Mucosa of gallbladder (tissue), 1 donor: ENCODE data around the gene NFATC1. TPM values are rescaled to one million over a fixed set of nuclear protein-coding genes. Genes with fewer than 3 reads are reported as not detected.

Source experiments
- DNase-seq: peaks from one replicate; pipeline ENCODE4 v3.0.0-alpha.2; 2020; ENCODE audit warnings: low spot score
- total RNA-seq: library from RNA; stranded (reverse); gene quantifications from one replicate; pipeline ENCODE4 v1.2.1, GENCODE V29; 2021
- donor health status: DM: no; HTN: no; CAD: no.

The NFATC1 gene
- 7.4 TPM for total RNA-seq

DNA sequence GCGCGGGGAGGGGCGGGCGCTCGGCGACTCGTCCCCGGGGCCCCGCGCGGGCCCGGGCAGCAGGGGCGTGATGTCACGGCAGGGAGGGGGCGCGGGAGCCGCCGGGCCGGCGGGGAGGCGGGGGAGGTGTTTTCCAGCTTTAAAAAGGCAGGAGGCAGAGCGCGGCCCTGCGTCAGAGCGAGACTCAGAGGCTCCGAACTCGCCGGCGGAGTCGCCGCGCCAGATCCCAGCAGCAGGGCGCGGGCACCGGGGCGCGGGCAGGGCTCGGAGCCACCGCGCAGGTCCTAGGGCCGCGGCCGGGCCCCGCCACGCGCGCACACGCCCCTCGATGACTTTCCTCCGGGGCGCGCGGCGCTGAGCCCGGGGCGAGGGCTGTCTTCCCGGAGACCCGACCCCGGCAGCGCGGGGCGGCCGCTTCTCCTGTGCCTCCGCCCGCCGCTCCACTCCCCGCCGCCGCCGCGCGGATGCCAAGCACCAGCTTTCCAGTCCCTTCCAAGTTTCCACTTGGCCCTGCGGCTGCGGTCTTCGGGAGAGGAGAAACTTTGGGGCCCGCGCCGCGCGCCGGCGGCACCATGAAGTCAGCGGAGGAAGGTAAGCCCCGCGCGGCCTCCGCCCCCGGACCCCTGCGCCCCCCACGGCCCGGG is at the start of gene NFATC1:
NFATC1 (plus strand) TSS at position 170 of the 644 bp plus-strand sequence; CDS start at position 465, 295 bp downstream.
- DNase-seq: peak; percentile 55

DNA sequence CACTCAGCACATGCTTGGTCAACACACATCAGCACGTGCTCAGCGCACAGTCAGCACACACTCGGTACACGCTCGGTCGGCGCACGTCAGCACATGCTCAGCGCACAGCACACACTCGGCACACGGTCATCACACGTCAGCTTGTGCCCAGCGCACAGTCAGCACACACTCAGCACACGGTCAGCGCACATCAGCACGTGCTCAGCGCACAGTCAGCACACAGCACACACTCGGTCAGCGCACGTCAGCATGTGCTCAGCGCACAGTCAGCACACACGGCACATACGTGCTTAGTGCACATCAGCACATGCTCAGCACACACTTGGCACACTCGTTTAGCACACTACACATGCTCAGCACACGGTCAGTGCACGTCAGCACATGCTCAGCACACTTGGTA is 49.7 kb upstream of the NFATC1 start:
- DNase-seq: no peak

DNA sequence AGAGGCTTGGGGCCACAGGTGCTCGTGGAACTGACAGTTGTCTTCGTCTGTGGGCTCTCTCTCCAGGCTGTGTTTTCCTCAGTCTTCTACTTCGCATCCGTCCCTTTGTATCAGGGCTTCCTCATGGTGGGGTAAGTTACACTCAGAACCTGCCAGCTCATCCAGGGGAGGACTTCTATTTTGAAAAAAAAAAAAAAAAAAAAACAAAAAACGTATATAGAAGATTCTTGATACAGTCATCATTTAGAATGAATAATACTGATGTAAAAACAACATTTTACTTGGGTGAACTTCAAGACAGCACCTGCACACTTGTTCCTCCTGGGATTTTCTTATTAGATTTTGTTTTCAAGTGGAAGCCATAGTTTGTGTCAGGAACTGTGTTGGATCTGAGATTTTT is 47.7 kb upstream of the NFATC1 start:
- DNase-seq: no peak

DNA sequence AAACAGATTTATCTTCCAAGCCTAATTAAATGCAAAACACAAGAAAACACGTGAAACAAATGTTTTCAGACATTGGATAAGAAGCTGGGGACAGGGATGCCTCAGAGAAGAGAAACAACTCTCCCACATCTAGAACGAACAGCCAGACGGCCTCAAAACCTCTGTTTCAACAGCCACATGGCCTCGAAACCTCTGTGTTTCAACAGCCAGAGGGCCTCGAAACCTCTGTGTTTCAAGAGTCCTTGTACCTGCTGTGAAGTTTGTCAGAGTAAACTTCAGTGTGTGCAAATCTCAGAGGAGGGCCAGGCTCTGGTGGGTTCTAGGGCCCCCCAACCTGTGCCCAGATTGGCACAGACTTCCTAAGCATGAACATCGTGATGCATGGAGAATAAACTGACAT is 43.3 kb upstream of the NFATC1 start:
- no peak for DNase-seq

DNA sequence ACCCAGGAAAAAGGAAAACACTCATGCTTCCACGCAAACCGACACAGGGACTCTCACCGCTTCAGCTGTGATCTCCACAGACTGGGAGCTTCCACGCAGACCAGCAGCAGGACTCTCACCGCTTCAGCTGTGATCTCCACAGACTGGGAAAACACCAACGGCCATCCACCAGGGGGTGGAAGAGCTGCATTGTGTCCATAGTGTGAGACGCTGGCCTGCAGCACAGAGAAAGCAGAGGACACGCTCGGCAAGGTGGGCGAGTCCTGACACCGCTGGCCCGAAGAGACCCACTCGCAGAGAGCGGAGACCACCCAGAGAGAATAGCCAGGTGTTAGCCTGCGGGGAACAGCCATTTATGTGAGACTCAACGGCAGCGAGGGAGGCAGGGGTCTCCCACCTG is 42.5 kb upstream of the NFATC1 start:
- no peak for DNase-seq

DNA sequence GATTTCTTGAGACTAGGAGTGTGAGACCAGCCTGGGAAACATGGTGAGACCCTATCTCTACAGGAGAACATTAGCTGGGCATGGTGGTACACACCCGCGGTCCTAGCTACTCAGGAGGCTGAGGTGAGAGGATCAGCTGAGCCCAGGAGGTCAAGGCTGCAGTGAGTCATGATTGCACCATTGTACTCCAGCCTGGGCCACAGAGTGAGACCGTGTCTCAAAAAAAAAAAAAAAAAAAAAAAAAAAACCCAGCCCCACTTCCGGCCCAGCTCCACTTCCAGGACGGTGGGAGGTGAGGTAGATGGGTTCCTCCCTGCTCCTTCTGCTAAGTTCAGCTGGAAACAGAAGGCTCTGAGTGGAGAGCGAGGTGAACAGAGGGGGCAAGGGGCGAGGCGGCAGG is 41.4 kb upstream of the NFATC1 start:
- DNase-seq: no peak

DNA sequence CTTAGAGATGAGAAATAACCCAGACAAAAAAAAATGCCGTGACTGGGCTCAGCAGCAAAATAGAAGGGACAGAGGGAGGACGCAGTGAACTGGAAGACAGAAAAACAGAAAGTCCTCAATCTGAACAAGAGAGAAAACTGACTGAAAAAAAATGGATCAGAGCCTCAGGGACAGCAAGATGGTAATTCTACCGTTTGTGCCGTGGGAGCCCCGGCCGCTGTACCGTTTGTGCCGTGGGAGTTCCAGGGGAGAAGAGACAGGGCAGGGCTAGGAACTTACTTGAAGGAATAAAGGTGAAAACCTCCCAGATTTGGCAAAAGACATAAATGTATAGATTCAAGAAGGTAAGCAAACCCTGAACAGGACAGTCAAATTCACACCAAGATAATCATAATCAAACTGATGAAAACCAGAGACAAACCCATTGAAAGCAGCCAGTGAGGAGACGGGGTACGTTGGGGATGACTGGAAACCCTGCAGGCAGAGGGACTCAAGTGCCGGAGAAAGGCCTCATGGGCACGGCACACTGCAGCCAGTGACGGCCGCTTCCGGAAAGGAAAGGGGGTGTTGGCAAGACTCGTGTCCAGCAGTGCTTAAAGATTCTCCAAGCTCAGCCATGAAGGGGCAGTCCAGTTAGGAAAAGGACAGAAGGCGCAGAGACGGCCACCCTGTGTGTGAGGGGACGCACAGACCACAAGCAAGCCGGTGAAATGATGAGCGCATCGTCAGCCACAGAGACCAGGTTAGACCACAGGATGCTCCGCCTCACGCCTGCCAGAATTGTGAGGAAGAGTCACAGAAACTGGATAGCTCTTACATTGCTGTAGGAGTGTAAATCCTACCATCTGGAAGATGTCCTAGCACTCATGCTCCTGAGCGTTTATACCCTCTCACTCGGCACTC is 40.0 kb upstream of the NFATC1 start:
- DNase-seq: no peak

DNA sequence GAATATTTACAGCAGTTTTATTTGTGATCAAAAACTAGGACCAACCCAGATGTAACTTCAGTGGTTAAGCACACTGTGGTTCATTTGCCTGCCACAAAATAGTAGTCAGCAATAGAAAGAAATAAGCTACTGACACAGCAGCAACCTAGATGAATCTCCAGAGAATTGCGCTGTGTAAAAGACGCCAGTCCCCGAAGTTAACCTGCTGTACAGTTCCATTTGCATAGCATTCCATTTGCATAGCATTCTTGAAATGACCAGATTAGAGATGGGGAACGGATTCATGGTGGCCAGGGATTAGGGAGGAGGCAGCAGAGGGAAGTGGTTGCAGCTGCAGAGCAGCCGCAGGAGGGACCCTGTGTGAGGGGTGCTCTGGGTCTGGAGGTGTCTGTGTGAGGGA is 39.3 kb upstream of the NFATC1 start:
- DNase-seq: no peak

DNA sequence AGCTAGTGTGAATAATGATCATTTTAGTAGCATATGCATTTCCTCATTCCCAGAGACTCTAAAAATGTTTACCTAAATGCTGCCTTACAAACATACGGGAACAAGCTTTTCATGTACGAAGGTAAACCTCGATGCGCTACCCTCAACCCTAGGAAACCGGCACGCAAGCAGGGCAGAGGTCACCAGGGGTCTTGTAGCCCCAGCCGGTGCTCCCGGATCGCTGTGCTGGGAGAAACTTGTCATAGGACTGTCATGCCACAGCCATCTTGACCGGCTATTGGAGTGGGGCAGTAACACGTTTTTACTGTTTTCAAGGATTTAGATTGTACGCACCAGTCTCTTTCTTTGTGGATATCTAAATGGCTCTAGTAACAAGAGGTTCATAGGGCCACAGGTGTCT is 34.8 kb upstream of the NFATC1 start:
- DNase-seq: no peak

DNA sequence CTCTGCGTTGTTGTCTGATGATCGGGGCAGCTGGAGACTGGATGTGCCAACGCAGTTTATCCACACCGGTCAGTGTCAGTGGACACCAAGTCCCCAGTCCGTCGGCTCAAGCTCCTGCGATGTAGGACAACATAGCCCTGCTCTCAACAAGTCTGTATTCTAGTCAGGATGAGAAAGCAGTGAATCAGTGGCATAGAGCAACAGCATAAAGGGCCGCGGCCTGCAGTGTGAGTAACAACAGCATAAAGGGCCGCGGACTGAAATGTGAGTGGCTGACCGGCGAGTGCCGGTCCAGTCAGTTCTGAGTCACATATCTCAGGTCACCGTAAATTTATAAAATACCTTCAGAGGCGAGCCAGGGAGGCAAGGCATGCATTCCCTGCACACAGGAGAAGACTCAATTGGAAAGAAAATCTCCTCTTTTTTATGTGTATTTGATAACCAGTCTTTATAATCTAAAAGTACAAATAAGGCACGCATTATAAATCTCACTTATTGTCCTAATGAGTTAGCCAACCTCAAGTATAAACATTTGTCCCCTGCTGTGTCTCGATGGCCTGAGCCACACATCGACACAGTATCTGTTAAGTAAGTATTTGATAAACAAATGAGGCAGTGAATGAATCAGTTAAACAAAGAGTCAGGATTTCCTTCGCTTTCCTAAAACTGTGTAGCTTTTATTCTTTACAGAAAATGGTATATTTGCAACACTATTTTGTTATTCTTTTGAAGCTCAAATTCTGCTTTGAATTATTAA is 33.8 kb upstream of the NFATC1 start:
- DNase-seq: no peak

DNA sequence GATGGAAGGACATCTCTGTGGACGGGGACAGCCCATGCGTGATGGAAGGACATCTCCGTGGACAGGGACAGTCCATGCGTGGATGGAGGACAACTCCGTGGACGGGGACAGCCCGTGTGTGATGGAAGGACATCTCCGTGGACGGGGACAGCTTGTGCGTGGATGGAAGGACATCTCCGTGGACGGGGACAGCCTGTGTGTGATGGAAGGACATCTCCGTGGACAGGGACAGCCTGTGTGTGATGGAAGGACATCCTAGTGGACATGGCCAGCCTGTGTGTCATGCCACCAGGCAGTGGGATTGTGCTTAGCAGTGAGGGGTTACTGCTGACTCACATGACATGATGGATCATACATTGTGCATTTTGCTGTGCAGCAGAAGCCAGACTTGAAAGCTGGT is 30.0 kb upstream of the NFATC1 start:
- no peak for DNase-seq

DNA sequence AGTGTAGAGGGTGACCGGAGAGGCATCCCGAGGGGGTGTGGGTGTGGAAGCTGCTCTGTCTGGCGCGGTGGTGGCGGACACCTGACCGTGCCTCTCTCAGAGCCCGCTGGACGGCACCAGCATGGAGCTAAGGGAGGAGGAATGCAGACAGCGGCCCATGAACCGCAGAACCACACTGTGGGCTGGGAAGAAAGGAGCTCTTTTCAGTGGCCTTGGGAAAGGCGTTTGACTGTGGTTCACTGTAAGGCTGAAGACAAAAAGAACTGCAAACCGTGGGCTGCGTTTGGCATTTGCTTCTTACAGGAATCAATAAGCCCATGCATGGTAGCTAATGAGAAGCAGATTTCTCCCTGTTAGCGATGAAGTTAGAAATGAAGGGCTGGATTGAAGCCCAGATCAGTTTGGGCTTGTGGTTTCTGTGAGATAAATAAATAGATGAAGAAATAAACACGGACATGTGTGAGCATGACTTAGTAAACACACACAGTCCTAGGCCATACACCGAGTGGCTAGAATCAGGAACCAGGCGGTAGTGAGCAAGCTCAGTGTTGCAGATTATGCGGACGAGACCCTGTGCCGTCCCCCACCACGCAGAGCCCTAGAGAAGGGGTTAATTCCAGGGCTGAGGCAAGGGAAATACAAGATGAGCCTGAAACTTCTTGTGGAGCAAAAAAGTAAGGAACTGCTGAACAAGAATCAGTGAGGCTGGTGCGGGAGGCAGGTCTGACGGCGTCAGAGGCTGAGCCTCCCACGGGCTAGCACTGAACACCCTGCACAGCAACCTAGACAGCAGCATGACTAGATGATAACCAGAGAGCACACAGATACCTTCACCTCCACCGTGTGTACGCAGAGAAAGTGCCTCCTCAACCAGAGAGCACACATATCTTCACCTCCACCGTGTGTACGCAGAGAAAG is 29.3 kb upstream of the NFATC1 start:
- DNase-seq: no peak

DNA sequence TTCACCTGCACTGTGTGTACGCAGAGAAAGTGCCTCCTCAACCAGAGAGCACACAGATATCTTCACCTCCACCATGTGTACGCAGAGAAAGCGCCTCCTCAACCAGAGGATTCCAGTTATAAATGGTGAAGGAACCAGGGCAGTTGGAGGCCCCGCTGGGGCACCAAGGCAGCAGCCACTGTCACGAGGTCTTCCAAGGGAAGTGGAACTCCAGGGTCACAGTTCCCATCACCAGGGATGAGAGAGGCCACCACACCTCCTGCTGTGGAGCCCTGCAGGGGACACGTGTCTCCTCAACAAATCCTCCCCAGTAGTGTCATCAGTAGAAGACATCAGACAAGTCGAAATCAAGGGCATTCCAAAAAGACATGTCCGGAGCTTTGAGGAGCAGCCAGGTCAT is 28.2 kb upstream of the NFATC1 start:
- DNase-seq: no peak

DNA sequence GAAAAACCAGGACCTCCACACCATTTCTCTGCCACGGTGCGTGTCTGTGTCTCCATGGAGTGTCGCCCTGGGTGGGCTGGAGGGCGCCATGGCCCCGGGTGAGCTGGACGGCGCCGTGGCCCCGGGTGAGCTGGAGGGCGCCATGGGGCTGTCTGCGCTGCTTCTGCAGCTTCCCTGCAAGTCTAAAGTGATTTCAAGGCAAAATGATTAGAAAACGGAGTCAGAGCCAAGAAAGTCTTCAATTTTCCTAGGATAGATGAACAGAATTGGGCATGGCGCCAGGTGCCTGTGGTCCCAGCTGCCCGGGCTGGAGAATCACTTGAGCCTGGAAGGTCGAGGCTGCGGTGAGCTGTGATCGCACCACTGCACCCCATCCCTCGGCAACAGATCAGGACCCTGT is 27.7 kb upstream of the NFATC1 start:
- DNase-seq: no peak

DNA sequence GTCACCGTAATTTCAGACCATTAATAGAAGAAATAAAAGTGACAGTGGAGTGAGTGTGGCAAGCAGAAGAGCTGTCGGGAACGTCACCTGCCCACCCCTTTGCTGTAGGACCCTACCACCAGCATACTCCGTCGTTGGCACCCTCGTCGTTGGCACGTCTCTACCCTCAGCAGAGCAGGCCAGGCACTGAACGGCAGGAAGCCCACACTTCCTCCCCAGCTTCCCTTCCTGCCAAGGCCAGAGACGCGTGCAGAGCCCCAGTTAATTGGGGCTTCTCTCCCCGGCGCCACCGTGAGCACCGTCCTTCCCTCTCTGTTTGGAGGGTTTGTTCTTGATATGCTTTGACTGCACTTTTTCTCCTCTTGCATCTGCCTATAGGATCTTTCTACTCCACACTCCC is 27.0 kb upstream of the NFATC1 start:
- no peak for DNase-seq

DNA sequence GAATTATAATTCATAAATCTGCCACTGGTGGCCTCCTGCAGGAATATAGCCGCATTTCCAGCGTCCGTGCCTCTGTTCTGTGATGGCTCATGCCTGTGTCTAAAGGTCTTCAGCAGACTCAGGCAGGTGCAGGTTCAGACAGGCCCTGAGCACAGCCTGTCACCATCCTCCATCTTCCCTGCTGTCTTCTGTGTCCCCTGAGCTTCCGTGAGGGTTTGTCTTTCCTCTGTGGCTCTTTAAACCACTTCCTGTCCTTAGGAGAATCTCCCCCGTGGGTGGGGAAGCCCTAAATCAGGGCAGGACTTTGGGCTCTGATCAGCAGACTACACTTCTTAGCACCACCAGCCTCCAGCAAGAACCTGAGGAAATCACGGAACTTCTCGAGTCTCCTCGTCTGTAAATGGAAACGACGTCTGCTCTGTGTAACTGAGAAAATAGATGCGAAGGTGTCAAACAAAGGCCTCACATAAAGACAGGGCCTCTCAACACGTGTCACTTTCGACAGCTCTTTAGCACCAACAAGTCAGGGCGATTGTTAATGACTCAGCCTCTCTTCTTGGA is 24.1 kb upstream of the NFATC1 start:
- no peak for DNase-seq

DNA sequence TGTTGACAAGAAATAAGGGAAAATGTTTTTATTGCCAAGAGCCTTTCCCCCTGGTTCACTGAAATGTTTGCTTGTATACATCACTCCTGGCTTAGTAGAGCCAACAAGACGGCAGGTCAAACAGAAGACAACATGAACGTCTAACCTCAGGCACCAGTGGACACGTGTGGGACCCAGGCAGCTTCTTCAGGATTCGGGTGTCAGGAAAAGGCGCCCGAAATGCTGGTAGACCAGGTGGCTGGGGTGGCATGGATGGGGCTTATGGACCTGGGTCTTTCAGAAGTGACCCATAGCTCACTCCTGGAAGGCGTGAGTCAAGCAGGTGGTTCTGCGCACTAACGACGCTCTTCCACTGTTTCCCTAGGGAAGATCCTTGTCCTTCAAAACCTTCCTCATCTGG is 23.3 kb upstream of the NFATC1 start:
- DNase-seq: no peak

DNA sequence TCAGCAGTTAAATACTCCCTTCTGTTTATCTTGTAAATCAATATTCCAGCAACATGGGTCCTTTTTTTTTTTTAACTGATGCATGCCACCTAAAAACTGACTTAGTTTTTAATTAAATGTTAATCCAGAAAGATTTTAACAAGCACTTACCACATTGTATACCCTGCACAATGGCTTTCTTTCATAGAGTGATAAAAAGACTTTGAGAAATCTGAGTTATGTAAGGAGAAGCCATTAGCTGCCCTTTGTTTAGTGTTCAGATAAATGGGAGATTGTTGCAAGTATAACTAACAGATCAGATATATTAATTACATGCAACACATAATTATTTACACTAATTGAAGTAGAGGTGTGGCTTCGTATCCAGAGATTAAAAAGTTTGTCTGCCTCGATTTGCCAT is 22.7 kb upstream of the NFATC1 start:
- DNase-seq: no peak

DNA sequence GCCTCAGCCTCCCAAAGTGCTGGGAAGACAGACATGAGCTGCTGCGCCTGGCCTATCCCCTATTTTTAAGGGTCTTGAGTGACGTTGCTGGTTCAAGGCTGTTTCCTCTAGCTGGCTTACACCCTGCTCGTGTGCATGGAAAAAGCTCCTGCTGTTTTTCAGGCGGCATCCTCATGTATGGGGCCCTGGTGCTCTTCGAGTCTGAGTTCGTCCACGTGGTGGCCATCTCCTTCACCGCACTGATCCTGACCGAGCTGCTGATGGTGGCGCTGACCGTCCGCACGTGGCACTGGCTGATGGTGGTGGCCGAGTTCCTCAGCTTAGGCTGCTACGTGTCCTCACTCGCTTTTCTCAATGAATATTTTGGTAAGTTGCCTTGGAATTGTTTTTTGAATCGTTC is 22.0 kb upstream of the NFATC1 start:
- no peak for DNase-seq

DNA sequence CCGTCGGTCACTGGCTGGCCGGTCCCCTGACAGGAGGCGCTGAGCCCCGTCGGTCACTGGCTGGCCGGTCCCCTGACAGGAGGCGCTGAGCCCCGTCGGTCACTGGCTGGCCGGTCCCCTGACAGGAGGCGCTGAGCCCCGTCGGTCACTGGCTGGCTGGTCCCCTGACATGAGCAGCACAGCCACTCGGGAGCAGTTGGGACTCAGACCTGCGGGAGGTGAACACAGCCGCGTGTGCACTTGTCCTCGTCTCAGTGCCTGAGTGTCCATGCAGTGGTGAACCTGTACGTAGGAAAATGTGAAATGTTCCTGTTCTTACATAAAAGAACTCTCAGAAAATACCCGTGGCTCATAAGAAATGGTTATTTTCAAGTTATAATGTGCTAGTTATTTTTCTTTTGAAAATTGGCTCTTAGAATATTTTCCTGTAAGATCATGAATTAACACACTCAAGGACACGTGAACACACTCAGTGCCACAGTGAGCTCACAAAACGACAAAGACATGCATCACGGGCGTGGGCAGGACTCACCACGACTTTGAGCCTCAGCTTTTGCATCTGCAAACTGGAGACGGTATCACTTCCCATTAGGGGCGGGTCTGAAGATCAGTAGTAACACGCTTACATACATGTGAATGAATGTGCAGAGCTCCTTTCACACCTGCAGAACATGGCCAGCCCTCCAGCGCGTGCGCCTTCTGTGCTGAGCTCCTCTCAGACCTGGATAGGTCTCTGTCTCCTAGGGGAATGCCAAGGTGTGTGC is 21.1 kb upstream of the NFATC1 start:
- no peak for DNase-seq
